Upper lobe of right lung (tissue), 1 donor: ENCODE results near the gene SIPA1L2. TPM values are rescaled to one million over a fixed set of nuclear protein-coding genes. Genes with fewer than 3 reads are reported as not detected.
"Not testable (repeated sequence)": the region's sequence is repeated elsewhere in the genome, so short reads cannot be mapped to it uniquely, and the experiment has no call there.

Source experiments
- ATAC-seq: fragments of 200-7000 bp; cut with Tn5 transposase; one replicate; pipeline ENCODE4 v1.9.1; 2020; ENCODE audit warnings: mild to moderate bottlenecking, moderate library complexity
- DNase-seq: peaks from one replicate; pipeline ENCODE4 v3.0.0-alpha.2; 2020
- H3K27ac ChIP-seq: fragments of 200-600 bp; one replicate; pipeline ENCODE4 v1.8.0; 2022
- H3K27me3 ChIP-seq: fragments of 200-600 bp; one replicate; pipeline ENCODE4 v1.8.0; 2022; ENCODE audit warnings: mild to moderate bottlenecking
- H3K36me3 ChIP-seq: fragments of 200-600 bp; one replicate; pipeline ENCODE4 v1.8.0; 2022
- H3K4me1 ChIP-seq: fragments of 200-600 bp; one replicate; pipeline ENCODE4 v1.8.0; 2022
- H3K4me3 ChIP-seq: fragments of 200-600 bp; one replicate; pipeline ENCODE4 v1.8.0; 2022; ENCODE audit warnings: mild to moderate bottlenecking
- H3K9me3 ChIP-seq: fragments of 200-600 bp; one replicate; pipeline ENCODE4 v1.8.0; 2022
- CTCF ChIP-seq: fragments of 200-600 bp; IDR thresholded peaks from one replicate; pipeline ENCODE4 v1.8.0; 2022; ENCODE audit warnings: antibody characterized with exemption
- intact Hi-C: fragments of 100-400 bp; cut with DNase I; formaldehyde crosslinking; loops from one replicate; pipeline ENCODE4 v1.11.0; 2022
- total RNA-seq: library from RNA; stranded (reverse); fragmentation: NEBNext Ultra II Directional; extraction: Animal tissue kit (Norgen Biotek cat#: 25700); gene quantifications from one replicate; pipeline ENCODE4 v1.2.1, GENCODE V29; 2021
- donor health status: DM: no; HTN: yes; CAD: no; lungs with severe emphysema.

The SIPA1L2 gene
- total RNA-seq, 1 donor from 2014 or later = 38.3 TPM

- H3K4me3 ChIP-seq = no peak overlapping the region
- no peaks in the 10 kb centered on the region for H3K36me3 ChIP-seq
- no peak overlapping the region for H3K27ac ChIP-seq
- no peak for TF ChIP-seq CTCF
- peak; percentile 56 for ATAC-seq
- H3K4me1 ChIP-seq = peaks cover 21% of the 10 kb centered on the region
- no peak for DNase-seq
- intact Hi-C loops = no loop called here
- H3K9me3 ChIP-seq = no peaks in the 10 kb centered on the region
- no peaks in the 10 kb centered on the region for H3K27me3 ChIP-seq
Measured at GRCh38 chr1:232613752-232614381, 16.1 kb downstream of the SIPA1L2 start.

GRCh38 chr1:232612836-232613235, 17.1 kb downstream of the SIPA1L2 start:
- H3K36me3 ChIP-seq, H3K27ac ChIP-seq, H3K4me3 ChIP-seq, intact Hi-C loops, DNase-seq, H3K9me3 ChIP-seq, ATAC-seq, H3K27me3 ChIP-seq: not testable (repeated sequence)
- peaks cover 21% of the 10 kb centered on the region for H3K4me1 ChIP-seq

GRCh38 chr1:232611834-232612233, 18.1 kb downstream of the SIPA1L2 start:
- Histone ChIP-seq H3K27ac (peak overlapping the region; percentile 45), H3K4me3 (no peak overlapping the region), H3K4me1 (peaks cover 13% of the 10 kb centered on the region), H3K36me3 (no peaks in the 10 kb centered on the region), H3K27me3 (no peaks in the 10 kb centered on the region), H3K9me3 (no peaks in the 10 kb centered on the region)
- intact Hi-C loops = no loop called here
- TF ChIP-seq CTCF = no peak
- ATAC-seq = no peak
- peak; percentile 47 for DNase-seq

- DNase-seq, H3K4me3 ChIP-seq, H3K27me3 ChIP-seq, H3K9me3 ChIP-seq, H3K36me3 ChIP-seq, intact Hi-C loops: not testable (repeated sequence)
- Histone ChIP-seq H3K4me1 (peaks cover 13% of the 10 kb centered on the region), H3K27ac (peak overlapping the region; percentile 45)
- peak; percentile 72 for ATAC-seq
Measured at GRCh38 chr1:232610902-232611745, 18.8 kb downstream of the SIPA1L2 start.

GRCh38 chr1:232610192-232610901, 19.6 kb downstream of the SIPA1L2 start:
- ATAC-seq (no peak), DNase-seq (no peak)
- Histone ChIP-seq H3K27me3 (no peaks in the 10 kb centered on the region), H3K27ac (peak overlapping the region; percentile 7), H3K4me3 (no peak overlapping the region), H3K36me3 (no peaks in the 10 kb centered on the region), H3K4me1 (peaks cover 13% of the 10 kb centered on the region), H3K9me3 (no peaks in the 10 kb centered on the region)
- no peak for TF ChIP-seq CTCF
- intact Hi-C loops = no loop called here

GRCh38 chr1:232608427-232608826, 21.5 kb downstream of the SIPA1L2 start:
- ATAC-seq (no peak), DNase-seq (no peak)
- Histone ChIP-seq H3K9me3 (no peaks in the 10 kb centered on the region), H3K27ac (no peak overlapping the region), H3K4me3 (no peak overlapping the region), H3K27me3 (no peaks in the 10 kb centered on the region), H3K36me3 (no peaks in the 10 kb centered on the region), H3K4me1 (peaks cover 4% of the 10 kb centered on the region)
- intact Hi-C loops = no loop called here
- TF ChIP-seq CTCF = no peak
